ENCODE data around the gene HEATR3. TPM values are rescaled to one million over a fixed set of nuclear protein-coding genes. Genes with fewer than 3 reads are reported as not detected.

Gene HEATR3
- total RNA-seq, 4 donors from 2014 or later, result 17.6 to 42.2 (median 25.8) TPM

GRCh38 chr16:50045412-50045811 lies 20.4 kb upstream of the HEATR3 start:
- H3K4me1 ChIP-seq, result no peaks in the 10 kb centered on the region
- TF ChIP-seq CTCF (IDR thresholded peaks at IDR 0.05) (no peak), POLR2A (IDR thresholded peaks at IDR 0.05) (no peak), EP300 (IDR thresholded peaks at IDR 0.05; ENCODE audit: low read depth) (no peak), POLR2AphosphoS5 (IDR thresholded peaks at IDR 0.05) (no peak)
- 56 to 86% methylated on average over 3 to 4 of the region's 4 CpGs for WGBS, 2 donors (ENCODE audit: low coverage in 1 of 2)
- H3K4me3 ChIP-seq, result no peak overlapping the region
- in situ Hi-C loops (cut with MboI; ENCODE audit: low pct_ligation_motif_present in 1 of 4, low pct_unique_long_range_greater_than_20kb in 1 of 4, low sequenced_read_pairs in 3 of 4), result loop anchor here in 1 of 4 donors (25.0 kb wide), 1 partner anchor 317 kb away; the partner anchor contains the start of gene BRD7
- intact Hi-C loops (cut with DNase I; ENCODE audit: low total_unique reads), result no loop called here
- no peak for DNase-seq
- H3K27ac ChIP-seq, result no peak overlapping the region
- no peaks in the 10 kb centered on the region for H3K27me3 ChIP-seq
- H3K9me3 ChIP-seq, result no peaks in the 10 kb centered on the region
- no peaks in the 10 kb centered on the region for H3K36me3 ChIP-seq

GRCh38 chr16:50046853-50047252 lies 18.9 kb upstream of the HEATR3 start:
- no peak for DNase-seq
- Histone ChIP-seq H3K9me3 (no peaks in the 10 kb centered on the region), H3K36me3 (no peaks in the 10 kb centered on the region), H3K4me1 (no peaks in the 10 kb centered on the region), H3K27ac (no peak overlapping the region), H3K27me3 (no peaks in the 10 kb centered on the region), H3K4me3 (no peak overlapping the region)
- no peak for TF ChIP-seq POLR2A (IDR thresholded peaks at IDR 0.05)
- TF ChIP-seq EP300 (IDR thresholded peaks at IDR 0.05; ENCODE audit: low read depth), result no peak
- no peak for TF ChIP-seq CTCF (IDR thresholded peaks at IDR 0.05)
- TF ChIP-seq POLR2AphosphoS5 (IDR thresholded peaks at IDR 0.05), result no peak
- in situ Hi-C loops (cut with MboI; ENCODE audit: low pct_ligation_motif_present in 1 of 4, low pct_unique_long_range_greater_than_20kb in 1 of 4, low sequenced_read_pairs in 3 of 4) (loop anchor here in 1 of 4 donors (25.0 kb wide), 1 partner anchor 315 kb away; the partner anchor contains the start of gene BRD7), intact Hi-C loops (cut with DNase I; ENCODE audit: low total_unique reads) (no loop called here)
- WGBS, 2 donors (ENCODE audit: low coverage in 1 of 2), result 70 to 77% methylated on average over 3 to 6 of the region's 6 CpGs

- no peaks in the 10 kb centered on the region for H3K36me3 ChIP-seq
- intact Hi-C loops (cut with DNase I; ENCODE audit: low total_unique reads) (no loop called here), in situ Hi-C loops (cut with MboI; ENCODE audit: low pct_ligation_motif_present in 1 of 4, low pct_unique_long_range_greater_than_20kb in 1 of 4, low sequenced_read_pairs in 3 of 4) (loop anchor here in 1 of 4 donors (25.0 kb wide), 1 partner anchor 314 kb away; the partner anchor contains the start of gene BRD7)
- H3K4me3 ChIP-seq, result no peak overlapping the region
- H3K27ac ChIP-seq, result no peak overlapping the region
- no peaks in the 10 kb centered on the region for H3K4me1 ChIP-seq
- WGBS, 2 donors (ENCODE audit: low coverage in 1 of 2), result 78 to 80% methylated on average over 1 to 2 of the region's 2 CpGs
- no peaks in the 10 kb centered on the region for H3K9me3 ChIP-seq
- DNase-seq, result no peak
- TF ChIP-seq EP300 (IDR thresholded peaks at IDR 0.05; ENCODE audit: low read depth) (no peak), POLR2A (IDR thresholded peaks at IDR 0.05) (no peak), POLR2AphosphoS5 (IDR thresholded peaks at IDR 0.05) (no peak), CTCF (IDR thresholded peaks at IDR 0.05) (no peak)
- peaks cover 3% of the 10 kb centered on the region for H3K27me3 ChIP-seq
Observed at GRCh38 chr16:50047864-50048263, 17.9 kb upstream of the HEATR3 start.

GRCh38 chr16:50050802-50051201 lies 15.0 kb upstream of the HEATR3 start:
- 49 to 57% methylated on average over 2 of the region's 2 CpGs for WGBS, 2 donors (ENCODE audit: low coverage in 1 of 2)
- peaks cover 3% of the 10 kb centered on the region for H3K27me3 ChIP-seq
- H3K4me1 ChIP-seq, result no peaks in the 10 kb centered on the region
- H3K36me3 ChIP-seq, result no peaks in the 10 kb centered on the region
- TF ChIP-seq POLR2A (IDR thresholded peaks at IDR 0.05) (no peak), EP300 (IDR thresholded peaks at IDR 0.05; ENCODE audit: low read depth) (no peak), CTCF (IDR thresholded peaks at IDR 0.05) (no peak), POLR2AphosphoS5 (IDR thresholded peaks at IDR 0.05) (no peak)
- H3K9me3 ChIP-seq, result peaks cover 0 to 6% of the 10 kb centered on the region in 2 donors
- DNase-seq, result no peak
- no peak overlapping the region for H3K27ac ChIP-seq
- intact Hi-C loops (cut with DNase I; ENCODE audit: low total_unique reads) (no loop called here), in situ Hi-C loops (cut with MboI; ENCODE audit: low pct_ligation_motif_present in 1 of 4, low pct_unique_long_range_greater_than_20kb in 1 of 4, low sequenced_read_pairs in 3 of 4) (loop anchor here in 1 of 4 donors (25.0 kb wide), 1 partner anchor 89 kb away; no protein-coding TSS in a partner anchor)
- H3K4me3 ChIP-seq, result no peak overlapping the region

Measured in transverse colon (tissue), 4 donors.